CD4-positive, alpha-beta T cell treated with Interferon alpha-2 for 1 hour (primary cell): Measurements from ENCODE around the gene ZFHX3.
"Not testable (repeated sequence)": the region's sequence is repeated elsewhere in the genome, so short reads cannot be mapped to it uniquely, and the experiment has no call there.

Experiments
- DNase-seq, 2 donors: peaks; one replicate each; pipeline ENCODE4 v3.0.0-alpha.2; 2020 to 2022

The ZFHX3 gene

DNA sequence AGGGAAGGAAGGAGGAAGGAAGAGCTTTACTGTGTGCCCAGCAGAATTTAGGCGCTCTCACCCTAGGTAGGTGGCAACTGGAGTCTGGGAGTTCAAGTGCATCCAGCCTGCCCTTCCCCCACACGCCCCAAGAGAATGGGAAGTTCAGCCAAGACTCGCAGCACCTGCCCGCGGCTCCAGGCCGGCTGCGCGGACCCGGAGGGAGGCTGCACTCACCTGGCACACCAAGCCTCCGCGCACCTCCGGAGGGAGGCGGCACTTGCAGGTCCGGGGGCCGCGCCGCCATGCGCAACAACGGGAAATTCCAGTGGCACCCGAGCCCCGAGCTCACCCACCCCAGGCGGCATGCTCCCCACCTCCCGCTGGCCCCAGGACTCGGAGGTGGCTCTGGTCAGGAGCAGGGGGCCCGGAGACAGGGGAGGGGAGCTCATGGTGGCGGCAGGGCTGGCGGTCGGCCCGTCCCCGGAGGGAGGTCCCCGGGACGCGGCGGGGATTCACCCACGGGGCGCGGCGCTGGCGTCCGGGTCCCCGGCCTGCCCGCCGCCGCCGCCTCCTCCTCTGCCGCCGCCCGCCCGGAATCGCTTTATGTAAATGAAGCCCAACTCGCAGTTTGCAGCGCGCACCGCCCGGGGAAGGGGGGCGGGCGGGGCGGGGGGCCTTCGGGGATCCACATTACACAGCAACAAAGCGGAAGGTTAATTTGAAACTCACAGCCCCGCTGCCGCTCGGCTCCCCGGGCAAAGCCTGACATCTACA, at the start of gene ZFHX3:
ZFHX3 (minus strand) TSS at position 593 of the 756 bp plus-strand sequence. CDS start 87,983 bp downstream, outside the sequence.
- DNase-seq, result peak; percentile 40 to 68

GRCh38 chr16:73096510-73096909, 48.6 kb upstream of the ZFHX3 start:
- DNase-seq, result no peak

GRCh38 chr16:73095885-73096421, 48.0 kb upstream of the ZFHX3 start:
- DNase-seq, result no peak

DNA sequence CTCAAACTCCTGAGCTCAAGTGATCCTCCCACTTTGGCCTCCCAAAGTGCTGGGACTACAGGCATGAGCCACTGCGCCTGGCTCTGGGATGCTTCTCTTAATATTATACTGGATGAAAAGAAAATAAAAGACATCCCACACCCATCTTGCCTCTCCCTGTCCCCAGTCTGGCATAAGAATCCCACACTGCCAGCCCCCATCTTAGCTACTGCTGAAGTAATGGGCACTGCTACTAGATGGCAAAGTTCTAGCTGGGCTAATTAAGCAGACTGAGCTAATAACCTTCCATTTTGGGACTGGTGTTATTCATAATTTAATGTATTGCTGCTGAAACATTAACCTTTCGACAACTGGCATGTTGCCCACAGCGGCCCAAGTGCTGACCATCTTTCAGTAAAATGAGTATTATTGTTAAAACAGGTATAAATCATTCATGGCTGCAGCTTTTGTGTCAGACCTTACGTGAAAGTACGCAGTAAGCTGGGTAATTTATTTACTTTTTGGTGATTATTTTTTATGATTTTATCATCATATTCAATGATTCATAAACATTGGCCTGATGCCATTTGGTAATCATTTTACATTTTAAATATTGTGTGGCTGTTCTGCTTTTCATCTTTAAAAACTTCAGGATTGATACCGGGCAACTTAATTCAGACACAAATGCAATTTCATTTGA, 47.4 kb upstream of the ZFHX3 start:
- DNase-seq, result no peak

DNA sequence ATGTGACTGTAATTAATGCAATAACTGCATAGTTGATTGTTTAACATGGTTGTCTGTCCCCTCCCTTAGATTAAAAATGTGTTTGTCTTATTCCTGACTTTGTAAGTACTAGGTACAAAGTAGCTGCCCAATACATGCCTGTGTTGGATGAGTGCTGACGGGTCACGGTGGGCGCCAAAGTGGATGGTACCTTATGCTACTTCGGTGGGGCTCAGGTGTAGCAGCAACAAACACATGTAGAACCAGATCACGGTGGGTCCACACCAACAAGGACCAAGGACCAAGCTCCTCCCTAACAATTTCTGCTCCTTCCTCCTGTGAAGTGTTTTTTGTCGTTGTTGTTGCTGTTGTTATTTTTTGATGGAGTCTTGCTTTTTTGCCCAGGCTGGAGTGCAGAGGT, 46.4 kb upstream of the ZFHX3 start:
- DNase-seq, result no peak

DNA sequence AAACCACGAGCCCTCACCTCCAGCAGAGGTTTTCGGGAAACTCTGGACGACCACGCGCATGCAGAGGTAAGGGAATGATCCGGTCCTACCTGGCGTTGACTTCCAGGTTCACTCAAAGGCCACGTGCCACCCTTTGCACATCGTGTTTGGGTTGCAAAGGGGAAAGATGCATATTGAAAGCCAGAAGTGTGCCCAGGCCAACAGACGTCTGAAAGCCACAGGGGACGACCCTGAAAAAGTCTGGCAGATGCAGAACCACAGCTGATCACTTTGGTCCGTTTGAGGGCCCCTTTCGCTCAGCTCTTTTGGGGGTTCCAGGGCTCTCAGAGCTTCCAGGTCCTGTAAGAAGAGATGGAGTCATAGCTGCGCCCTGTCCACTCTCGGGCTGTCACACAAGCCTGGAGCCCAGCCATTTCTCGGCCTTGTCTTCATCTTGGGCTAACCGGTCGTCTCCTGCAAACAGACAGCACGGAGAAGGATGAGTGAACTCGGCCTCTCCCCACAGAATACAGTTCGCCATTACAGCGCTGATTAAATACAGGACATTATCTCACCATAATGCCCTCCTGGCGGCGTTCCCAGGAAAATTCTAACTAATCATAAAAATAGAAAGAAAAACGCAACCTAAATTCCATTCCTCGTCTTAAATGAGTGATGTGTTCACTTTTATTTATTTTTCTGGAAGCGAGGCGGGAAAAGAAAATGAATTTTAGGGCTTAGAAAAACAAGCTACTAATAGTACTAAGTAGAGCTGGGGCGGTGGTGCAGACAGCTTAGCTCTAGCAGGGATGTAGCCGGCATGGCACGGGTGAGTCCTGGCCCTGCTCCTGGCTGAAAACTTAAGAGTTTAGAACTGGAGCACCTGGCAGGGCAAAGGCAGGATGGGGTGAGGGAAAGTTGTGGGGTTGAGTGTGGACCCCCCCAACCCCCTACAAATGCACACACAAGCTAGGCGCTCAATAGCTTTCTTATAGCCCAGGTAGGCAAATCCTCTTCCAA, 45.5 kb upstream of the ZFHX3 start:
- DNase-seq, result no peak

DNA sequence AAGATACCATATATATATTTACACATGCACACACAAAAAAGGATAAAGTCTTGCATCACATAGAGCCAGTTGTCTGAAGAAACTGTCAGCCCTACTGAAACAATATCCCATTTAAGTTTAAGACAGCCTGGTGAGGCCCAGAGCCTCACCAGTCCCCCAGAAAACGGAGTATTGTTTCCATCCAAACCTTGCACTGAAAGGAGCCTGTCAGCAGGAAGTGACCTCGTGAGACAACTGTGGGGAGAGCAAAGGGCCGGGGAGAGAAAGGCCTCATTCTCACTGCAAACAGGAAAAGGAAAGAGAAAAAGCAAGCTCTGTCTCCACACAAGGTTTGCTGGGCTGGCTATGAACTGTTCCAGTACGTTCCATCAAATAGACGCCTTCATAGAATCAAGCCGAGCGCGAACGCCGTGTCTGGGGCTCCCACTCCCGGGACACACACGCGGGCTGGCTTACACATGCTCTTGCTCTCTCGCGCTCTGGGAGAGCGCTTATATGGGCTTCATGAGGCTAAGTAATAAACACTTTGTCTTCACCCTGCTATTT, 44.4 kb upstream of the ZFHX3 start:
- no peak for DNase-seq

- DNase-seq, result no peak
Observed at GRCh38 chr16:73091174-73091573, 43.2 kb upstream of the ZFHX3 start.

DNA sequence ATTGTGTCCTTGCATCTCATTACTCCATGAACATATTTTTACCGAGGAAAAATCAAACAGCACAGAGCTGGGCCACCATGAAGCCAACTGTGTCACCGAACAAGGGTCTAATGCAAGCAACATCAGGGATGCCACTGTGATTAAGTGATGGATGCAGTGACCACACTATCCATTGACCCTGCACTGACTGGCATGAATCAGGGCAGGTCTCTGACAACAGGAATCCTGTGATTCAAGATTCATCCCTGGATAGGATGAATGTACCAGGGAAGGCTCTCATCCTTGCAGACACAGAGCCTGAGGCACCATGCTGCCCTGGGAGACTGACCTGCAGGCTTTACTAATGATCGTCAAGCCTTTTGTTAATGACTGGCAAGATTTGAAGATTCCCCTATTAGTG, 41.5 kb upstream of the ZFHX3 start:
- no peak for DNase-seq

DNA sequence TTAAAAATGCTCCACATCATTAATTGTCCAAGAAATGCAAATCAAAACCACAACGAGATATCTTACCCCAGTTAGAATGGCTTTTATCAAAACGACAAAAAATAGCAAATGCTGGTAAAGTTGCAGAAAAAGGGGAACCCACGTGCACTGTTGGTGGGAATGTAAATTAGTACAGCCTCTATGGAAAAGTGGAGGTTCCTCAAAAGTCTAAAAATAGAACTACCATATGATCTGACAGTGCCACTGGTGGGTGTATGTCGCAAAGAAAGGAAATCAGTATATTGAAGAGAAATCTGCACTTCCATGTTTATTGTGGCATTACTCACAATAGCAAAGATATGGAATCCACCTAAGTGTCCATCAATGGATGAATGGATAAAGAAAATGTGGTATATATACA, 38.2 kb upstream of the ZFHX3 start:
- DNase-seq, result no peak

GRCh38 chr16:73083271-73083670, 35.3 kb upstream of the ZFHX3 start:
- DNase-seq, result no peak

GRCh38 chr16:73082634-73083051, 34.7 kb upstream of the ZFHX3 start:
- peak in 1 of 2 donors; percentile 26 for DNase-seq

DNA sequence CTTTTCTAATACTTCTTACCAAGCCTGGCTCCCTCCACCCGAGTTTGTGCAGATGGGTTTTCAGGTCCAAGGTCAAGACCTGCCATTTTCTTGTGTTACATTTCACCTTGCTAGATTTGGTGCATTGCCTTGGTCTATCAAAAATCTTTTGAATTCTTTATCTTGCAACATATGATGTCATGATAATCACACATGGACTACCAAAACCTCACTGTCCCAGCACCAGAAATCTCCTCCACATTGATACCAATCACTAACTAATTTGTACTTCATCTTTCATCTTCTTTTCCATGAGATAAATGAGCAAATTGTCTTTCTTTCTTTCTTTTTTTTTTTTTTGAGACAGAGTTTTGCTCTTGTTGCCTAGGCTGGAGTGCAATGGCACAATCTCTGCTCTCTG, 33.0 kb upstream of the ZFHX3 start:
- DNase-seq, result no peak

DNA sequence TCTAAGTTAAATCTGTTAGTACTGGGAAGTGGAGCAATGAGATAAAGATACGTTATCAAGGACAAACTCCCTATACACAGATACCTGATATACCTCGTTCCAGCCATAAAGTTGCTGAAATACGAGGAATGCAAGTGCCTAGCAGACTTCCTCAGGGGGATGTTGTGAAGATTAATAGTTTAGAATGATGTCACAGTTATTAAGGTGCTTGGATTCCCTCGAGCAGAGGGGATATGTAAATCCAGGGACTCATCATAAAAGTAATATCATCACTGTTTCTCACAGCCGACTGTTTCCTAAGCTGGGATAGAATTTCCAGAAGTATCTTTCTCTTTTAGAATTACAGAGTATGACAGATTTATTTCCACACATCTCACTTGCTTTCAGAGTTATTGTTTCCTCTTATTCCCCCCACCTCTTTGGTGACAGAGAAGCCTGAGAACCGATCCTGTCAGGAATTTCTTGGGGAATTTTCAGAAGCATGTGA, 28.4 kb upstream of the ZFHX3 start:
- no peak for DNase-seq

GRCh38 chr16:73074382-73074781, 26.5 kb upstream of the ZFHX3 start:
- no peak for DNase-seq

GRCh38 chr16:73072051-73072450, 24.1 kb upstream of the ZFHX3 start:
- not testable (repeated sequence) for DNase-seq

DNA sequence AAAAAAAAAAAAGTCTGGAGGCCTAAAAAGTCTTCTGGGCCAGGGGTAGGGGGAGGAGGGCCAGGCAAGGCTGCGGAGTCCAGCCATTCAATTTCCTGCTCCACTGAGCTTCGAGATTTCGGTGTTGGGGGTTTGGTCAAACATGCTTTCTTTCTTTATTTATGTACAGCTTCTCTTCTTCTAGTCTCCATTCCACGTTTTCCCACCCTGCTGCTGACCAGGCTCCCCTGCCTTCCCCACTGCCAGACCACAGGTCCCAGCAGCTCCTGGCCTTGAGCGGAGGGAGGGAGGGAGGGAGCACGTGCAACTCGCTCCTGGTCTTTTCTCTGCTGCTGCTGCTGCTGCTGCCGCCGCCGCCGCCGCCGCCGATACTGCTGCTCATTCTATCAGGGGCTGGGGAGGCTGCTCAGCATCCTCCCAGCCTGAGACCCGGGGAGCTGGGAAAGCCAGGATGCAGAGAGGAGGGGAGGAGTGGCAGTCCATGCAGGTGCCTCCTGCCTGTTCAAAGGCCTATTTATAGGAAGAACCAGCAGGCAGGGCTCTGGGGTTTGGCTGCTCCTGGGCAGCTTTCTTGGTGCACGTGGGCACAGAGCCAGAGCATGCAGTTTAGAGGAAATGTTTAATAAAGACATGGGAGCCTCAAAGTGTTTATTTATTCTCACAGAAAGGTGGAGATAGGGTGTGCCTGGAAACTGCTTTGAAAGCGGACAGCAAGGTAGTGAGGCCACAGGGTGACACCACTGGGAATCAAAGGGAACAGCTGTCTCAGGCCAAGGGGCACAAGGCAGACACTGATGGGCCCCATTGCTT, 23.4 kb upstream of the ZFHX3 start:
- no peak for DNase-seq

- no peak for DNase-seq
Observed at GRCh38 chr16:73069581-73070262, 21.8 kb upstream of the ZFHX3 start.

DNA sequence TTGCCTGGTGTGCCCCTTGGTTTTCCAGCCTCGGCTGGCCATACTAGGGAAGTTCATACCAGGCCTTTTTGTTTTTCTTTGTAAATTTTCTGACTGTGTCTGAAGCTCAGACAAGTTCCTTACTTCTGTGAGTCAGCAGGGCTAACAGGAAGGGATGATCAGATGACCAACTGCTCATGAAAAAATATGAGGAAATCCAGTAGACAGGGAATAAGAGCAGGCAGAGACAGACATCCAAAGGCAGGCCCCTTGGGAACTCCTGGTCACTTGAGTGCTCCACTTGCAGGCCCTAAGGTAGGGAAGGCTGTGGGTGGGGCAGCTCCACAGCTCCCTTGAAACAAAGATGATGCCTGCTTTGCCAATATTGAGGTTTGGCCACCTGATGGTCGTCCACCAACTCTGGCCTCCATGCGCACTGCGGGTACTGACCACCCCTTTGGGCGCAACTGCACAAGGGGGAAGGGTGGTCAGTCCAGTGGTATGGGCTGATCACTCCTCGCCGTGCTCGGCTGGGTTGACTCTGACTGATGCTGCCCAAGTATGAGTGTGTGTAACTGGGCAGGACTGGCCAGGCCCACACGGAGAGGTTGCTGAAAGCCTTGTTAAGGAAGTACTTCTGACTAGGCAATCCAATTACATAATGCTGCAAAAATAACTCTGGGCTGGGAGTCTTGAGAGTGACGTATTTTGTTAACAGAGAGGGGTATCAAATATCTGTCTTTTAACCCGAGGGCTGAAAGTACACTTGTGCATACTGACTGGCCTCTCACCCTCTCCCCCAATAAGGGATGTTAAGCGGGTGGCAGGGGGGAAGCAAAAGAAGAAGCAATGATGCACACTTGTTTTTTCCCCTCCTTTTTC, 20.8 kb upstream of the ZFHX3 start:
- peak in 1 of 2 donors; percentile 58 for DNase-seq
